ENCODE data around the gene TAF13.

TAF13 gene

GRCh38 chr1:109075531-109076490, at the start of gene TAF13:
TSS of gene TAF13 (minus strand) at chr1:109076003. CDS start at chr1:109075947, 56 bp downstream.
- DNase-seq: peak; percentile 96

DNA sequence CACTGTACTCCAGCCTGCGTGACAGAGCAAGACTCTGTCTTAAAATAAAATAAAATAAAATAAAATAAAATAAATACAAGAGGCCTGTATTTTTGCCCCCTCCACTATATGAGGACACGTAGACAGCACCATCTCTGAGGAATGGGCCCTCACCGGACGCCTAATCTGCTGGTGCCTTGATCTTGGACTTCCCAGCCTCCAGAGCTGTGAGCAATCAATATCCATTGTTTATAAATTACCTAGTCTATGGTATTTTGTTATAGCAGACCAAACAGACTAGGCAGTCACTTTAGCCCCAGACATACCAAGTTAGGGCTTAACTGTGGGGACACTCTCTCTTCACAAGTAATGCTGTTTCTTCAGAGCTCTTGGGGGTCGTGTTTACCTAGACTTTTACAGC, 44.6 kb upstream of the TAF13 start:
- DNase-seq: no peak

DNA sequence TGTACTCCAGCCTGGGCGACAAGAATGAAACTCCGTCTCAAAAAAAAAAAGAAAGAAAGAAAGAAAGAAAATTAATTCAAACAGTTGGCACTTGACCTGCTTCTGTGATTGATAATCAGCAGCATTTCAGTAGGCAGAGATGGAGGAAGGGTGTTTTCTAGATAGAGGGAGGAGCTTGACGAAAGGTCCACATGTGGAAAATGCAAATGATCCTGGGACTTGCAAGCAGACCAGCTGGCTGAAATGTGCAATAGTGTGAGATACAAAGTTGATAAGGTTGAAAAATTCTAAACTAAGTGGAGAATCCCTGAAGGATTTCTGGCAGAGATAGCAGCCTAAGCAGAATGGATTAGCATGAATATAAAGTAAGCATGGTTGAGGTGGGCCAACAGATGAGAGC, 42.3 kb upstream of the TAF13 start:
- no peak for DNase-seq

GRCh38 chr1:109116286-109116685, 40.5 kb upstream of the TAF13 start:
- DNase-seq: no peak

- DNase-seq: no peak
Observed at GRCh38 chr1:109115685-109116084, 39.9 kb upstream of the TAF13 start.

DNA sequence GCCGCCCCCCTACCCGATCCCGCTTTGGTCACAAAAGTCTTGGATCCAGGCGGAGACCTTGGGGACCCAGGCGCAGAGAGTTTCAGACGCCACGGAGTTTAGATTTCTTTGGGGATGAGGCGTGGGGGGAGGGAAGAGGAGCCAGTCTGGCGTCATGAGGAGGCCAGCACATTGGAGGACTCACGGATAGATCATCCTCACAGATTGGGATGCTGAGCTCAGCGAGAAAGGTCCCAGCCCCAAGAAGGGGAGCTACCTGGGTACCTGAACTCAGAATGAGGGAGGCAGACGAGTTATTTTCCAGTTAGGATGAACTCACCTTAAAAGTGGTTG, 38.5 kb upstream of the TAF13 start:
- DNase-seq: no peak

DNA sequence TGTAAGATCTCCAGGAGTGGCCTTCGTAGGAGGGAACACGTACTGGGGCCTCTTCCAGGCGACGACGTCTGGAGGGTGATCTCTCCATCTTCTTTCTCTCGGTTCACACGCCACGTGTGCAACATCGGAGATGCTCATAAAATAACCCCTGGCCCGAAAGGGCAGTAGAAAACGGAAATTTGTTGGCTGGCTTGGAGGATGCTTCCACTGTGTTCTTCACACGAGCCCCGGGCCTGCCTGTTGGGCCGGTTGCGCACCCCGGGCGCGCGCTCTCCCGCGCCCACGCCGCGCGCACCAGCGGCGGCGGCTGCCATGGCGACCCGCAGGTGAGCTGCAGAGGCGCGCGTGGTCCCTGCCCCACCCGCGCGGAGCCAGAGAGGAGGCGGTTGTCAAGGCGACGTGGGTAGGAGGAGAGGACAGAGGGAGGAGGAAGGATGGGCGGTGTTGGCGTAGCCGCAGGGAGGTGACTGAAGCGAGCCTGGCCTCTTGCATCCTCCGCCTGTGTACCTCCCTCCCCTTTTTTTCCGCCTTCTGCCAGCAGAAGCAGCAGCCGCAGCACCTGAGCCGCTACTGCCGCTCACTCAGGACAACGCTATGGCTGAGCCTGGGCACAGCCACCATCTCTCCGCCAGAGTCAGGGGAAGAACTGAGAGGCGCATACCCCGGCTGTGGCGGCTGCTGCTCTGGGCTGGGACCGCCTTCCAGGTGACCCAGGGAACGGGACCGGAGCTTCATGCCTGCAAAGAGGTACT, 38.0 kb upstream of the TAF13 start, which contains the start of gene ELAPOR1:
Gene ELAPOR1, plus strand, starts transcription at position 526 of the 752 bp plus-strand sequence. Its CDS starts 69 bp downstream, at position 595.
- peak; percentile 57 for DNase-seq

- DNase-seq: peak; percentile 89
Observed at GRCh38 chr1:109112652-109113285, 37.0 kb upstream of the TAF13 start.

DNA sequence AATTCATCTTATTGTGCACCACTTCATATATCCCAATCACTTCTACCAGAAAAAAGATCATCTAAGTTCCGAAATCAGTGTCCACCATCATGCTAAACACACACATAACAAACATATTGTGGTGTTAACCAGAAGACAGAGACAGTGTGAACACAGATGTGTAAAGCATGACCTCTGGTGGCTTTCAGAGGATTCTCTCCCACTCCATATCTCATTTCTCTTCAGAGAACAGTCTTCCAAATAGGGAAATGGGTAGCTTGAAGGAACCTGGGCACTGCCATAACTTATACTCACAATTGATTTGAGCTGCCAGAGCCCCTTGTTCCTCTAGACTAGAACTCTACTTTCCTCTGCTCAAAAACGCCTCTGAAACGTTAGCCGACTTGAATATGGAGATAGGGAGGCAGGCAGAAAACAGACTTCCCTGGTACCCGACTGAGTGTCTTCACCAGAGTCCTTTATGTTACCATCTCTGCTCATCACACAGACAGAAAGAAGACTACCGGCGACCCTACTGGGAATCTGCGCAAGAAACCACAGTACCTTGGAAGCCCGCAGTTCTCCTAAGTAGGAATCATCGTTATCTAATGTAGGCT, 36.4 kb upstream of the TAF13 start:
- DNase-seq: no peak

- no peak for DNase-seq
Observed at GRCh38 chr1:109111386-109112055, 35.7 kb upstream of the TAF13 start.

- no peak for DNase-seq
Observed at GRCh38 chr1:109109906-109110305, 34.1 kb upstream of the TAF13 start.

GRCh38 chr1:109107785-109108184, 32.0 kb upstream of the TAF13 start:
- no peak for DNase-seq

- no peak for DNase-seq
Observed at GRCh38 chr1:109105881-109106280, 30.1 kb upstream of the TAF13 start.

DNA sequence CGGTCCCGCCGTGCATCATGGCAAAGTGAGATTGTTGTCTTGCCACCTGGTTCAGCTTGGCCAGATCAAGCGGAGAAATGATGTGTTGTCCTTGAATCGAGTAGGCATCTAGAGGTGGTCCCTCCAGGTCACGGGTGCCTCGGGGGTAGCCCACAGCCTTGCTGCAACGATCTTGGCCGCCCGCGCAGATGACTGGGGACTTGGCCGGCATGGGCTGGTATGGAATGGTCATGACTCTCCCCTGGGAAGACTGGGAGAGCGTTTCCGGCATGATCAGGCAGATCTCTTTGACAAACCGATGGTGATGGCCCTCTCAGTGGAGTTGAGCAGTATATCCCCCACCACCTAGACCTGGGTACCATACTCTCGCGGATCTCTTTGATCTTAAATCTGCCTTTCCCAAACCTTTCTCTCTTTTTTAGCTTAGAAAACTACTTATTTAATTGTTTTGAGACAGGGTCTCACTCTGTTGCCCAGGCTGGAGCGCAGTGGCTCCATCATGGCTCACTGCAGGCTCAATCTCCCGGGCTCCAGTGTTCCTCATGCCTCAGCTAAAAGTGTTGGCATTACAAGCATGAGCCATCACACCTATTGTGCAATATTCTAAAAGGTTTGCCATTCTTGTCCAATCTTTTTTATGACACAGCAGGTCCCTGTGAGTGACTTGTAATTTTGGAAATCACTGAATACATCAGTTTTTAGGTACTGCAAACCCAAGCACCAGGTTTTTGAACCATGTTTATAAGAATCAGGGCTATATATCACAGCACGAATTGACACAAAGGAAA, 28.8 kb upstream of the TAF13 start:
- no peak for DNase-seq

GRCh38 chr1:109099938-109100773, 24.4 kb upstream of the TAF13 start:
- DNase-seq: peak; percentile 97

- DNase-seq: no peak
Observed at GRCh38 chr1:109096120-109096519, 20.3 kb upstream of the TAF13 start.

- DNase-seq: no peak
Observed at GRCh38 chr1:109095631-109096030, 19.8 kb upstream of the TAF13 start.

DNA sequence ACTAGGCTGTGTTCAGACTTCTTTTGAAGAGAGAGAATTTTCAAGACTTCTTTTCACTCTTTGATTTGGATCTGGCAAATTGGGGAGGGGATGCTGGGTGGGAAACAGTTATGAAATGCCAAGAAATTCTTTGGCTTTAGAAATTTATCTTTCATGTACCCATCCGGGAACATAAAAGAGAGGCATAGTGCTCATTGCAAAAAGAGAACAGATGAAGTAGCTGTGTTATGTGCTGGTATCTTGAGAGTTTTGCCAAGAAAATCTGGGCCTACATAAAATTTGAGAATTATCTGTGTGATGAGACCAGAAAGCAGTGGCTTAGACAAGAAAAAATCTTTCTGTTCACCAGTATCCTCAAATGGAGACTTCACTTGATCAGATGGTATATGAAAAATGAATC, 19.1 kb upstream of the TAF13 start:
- DNase-seq: no peak

DNA sequence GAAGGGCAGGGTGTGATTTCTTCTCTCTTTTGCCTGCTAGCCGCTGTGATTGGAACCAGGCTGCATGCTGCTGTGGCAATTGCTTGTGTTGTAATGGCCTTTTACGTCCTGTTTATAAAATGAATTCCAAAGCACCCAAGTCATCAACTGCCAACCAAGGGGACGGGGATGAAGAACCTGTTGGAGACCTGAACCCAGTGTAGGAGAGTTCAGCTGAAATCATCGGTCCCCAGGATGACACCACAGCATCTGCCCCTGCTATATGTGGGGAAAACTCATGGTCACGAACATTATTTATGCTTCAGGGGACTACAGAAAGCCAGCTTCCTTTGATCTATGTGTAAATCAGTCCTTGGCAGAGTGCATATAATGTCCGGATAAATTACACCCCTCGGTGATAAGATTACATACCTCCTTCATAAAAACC, 18.6 kb upstream of the TAF13 start:
- no peak for DNase-seq

GRCh38 chr1:109091839-109092193, 16.0 kb upstream of the TAF13 start:
- DNase-seq: no peak
